Measurements from ENCODE around the gene RIN3.
A peak's percentile ranks its signal among the peaks of the same experiment; 100 is the strongest.

The RIN3 gene

GRCh38 chr14:92703516-92703915, 189.9 kb downstream of the RIN3 start:
- no peak for DNase-seq

- no peak for DNase-seq
Observed at GRCh38 chr14:92704036-92704804, 190.6 kb downstream of the RIN3 start.

- DNase-seq, result no peak
Observed at GRCh38 chr14:92704821-92705220, 191.2 kb downstream of the RIN3 start.

GRCh38 chr14:92706386-92706785, 192.8 kb downstream of the RIN3 start:
- no peak for DNase-seq

- no peak for DNase-seq
Observed at GRCh38 chr14:92709340-92710000, 195.9 kb downstream of the RIN3 start.

- no peak for DNase-seq
Observed at GRCh38 chr14:92710001-92710341, 196.4 kb downstream of the RIN3 start.

GRCh38 chr14:92711976-92712653, 198.5 kb downstream of the RIN3 start:
- DNase-seq, result no peak

GRCh38 chr14:92712654-92713051, 199.1 kb downstream of the RIN3 start:
- DNase-seq, result no peak

GRCh38 chr14:92714739-92715307, 201.2 kb downstream of the RIN3 start:
- DNase-seq, result peak; percentile 28

- DNase-seq, result no peak
Observed at GRCh38 chr14:92716131-92716530, 202.6 kb downstream of the RIN3 start.

GRCh38 chr14:92717571-92718042, 204.0 kb downstream of the RIN3 start:
- DNase-seq, result no peak

- no peak for DNase-seq
Observed at GRCh38 chr14:92718664-92719063, 205.1 kb downstream of the RIN3 start.

- no peak for DNase-seq
Observed at GRCh38 chr14:92719421-92719820, 205.8 kb downstream of the RIN3 start.

GRCh38 chr14:92719890-92720323, 206.3 kb downstream of the RIN3 start:
- peak; percentile 92 for DNase-seq

GRCh38 chr14:92724516-92725340, 211.1 kb downstream of the RIN3 start:
- no peak for DNase-seq

GRCh38 chr14:92726135-92726932, 212.8 kb downstream of the RIN3 start:
- DNase-seq, result no peak

GRCh38 chr14:92726933-92727262, 213.3 kb downstream of the RIN3 start:
- DNase-seq, result no peak

- peak; percentile 39 for DNase-seq
Observed at GRCh38 chr14:92728759-92729364, 215.3 kb downstream of the RIN3 start.

GRCh38 chr14:92729634-92730358, 216.2 kb downstream of the RIN3 start:
- DNase-seq, result no peak

- no peak for DNase-seq
Observed at GRCh38 chr14:92731622-92732115, 218.1 kb downstream of the RIN3 start.

- no peak for DNase-seq
Observed at GRCh38 chr14:92733007-92733406, 219.4 kb downstream of the RIN3 start.

Measured in DMS153 (cell line).